Panc1 (cell line): ENCODE data around the gene GPR158. TPM values are rescaled to one million over a fixed set of nuclear protein-coding genes. Genes with fewer than 3 reads are reported as not detected.

ENCODE experiments used
- ATAC-seq: fragments of 200-7000 bp; cut with Tn5 transposase; 2 replicates; pipeline ENCODE4 v1.9.1; 2020; ENCODE audit warnings: mild to moderate bottlenecking, moderate library complexity
- BruUV-seq: library from RNA; stranded (reverse); fragments of 400-500 nt; replicated peaks from 2 replicates; lab custom pipeline; 2021; lab: Mats Ljungman, UMichigan
- CTCF ChIA-PET: fragments of 300-600 bp; sonication (Branson Sonifier 250); formaldehyde crosslinking; loops from one replicate; lab custom pipeline; 2022; ENCODE audit warnings: antibody characterized with exemption; lab: Charles Lee
- POLR2A ChIA-PET: fragments of 300-600 bp; sonication (Branson Sonifier 250); formaldehyde crosslinking; loops from one replicate; lab custom pipeline; 2022; ENCODE audit warnings: antibody characterized with exemption; lab: Charles Lee
- DNase-seq: peaks from one replicate; pipeline ENCODE4 v3.0.0-alpha.2; 2010; ENCODE audit warnings: low read depth, low spot score
- H3K27ac ChIP-seq: 2 replicates; pipeline ENCODE4 v1.5.1; 2011; ENCODE audit warnings: mild to moderate bottlenecking, low read length, inconsistent platforms
- H3K27me3 ChIP-seq: fragments of 200-500 bp; sonication (Bioruptor generic); 2 replicates; pipeline ENCODE4 v1.6.0; 2014; ENCODE audit warnings: low read length, inconsistent platforms; ENCODE audit not compliant: control insufficient read depth, insufficient read depth
- H3K36me3 ChIP-seq: fragments of 200-500 bp; sonication (Bioruptor generic); 2 replicates; pipeline ENCODE4 v1.5.1; 2014; ENCODE audit warnings: inconsistent platforms, mild to moderate bottlenecking, low read length, moderate library complexity; ENCODE audit not compliant: control insufficient read depth, insufficient read depth
- H3K4me1 ChIP-seq: 2 replicates; pipeline ENCODE4 v1.5.1; 2011; ENCODE audit warnings: inconsistent platforms, mild to moderate bottlenecking, low read length, moderate library complexity; ENCODE audit not compliant: control insufficient read depth, insufficient read depth
- H3K4me3 ChIP-seq, 2 experiments: 2 replicates each; pipeline ENCODE4 v1.5.1; 2011 to 2012; ENCODE audit warnings: low read depth in 2 of 2, low read length in 2 of 2, mild to moderate bottlenecking in 2 of 2, inconsistent platforms in 1 of 2, moderate library complexity in 1 of 2
- H3K9me3 ChIP-seq: fragments of 200-500 bp; sonication (Bioruptor generic); 2 replicates; pipeline ENCODE4 v1.5.1; 2014; ENCODE audit warnings: low read depth, mild to moderate bottlenecking, inconsistent platforms, low read length, moderate library complexity; ENCODE audit not compliant: control insufficient read depth, insufficient read depth
- CTCF ChIP-seq: fragments of 450-650 bp; IDR thresholded peaks from 2 replicates; pipeline ENCODE4 v1.5.1; 2017; ENCODE audit warnings: mild to moderate bottlenecking
- POLR2AphosphoS5 ChIP-seq: IDR thresholded peaks from 2 replicates; pipeline ENCODE4 v1.6.1; 2012; ENCODE audit warnings: mild to moderate bottlenecking, low read depth, low read length, moderate library complexity
- REST ChIP-seq, 2 experiments: IDR thresholded peaks; 2 replicates each; pipeline ENCODE4 v1.6.1; 2011 to 2012; ENCODE audit warnings: low read depth in 2 of 2, control low read depth in 1 of 2, low read length in 1 of 2, mild to moderate bottlenecking in 1 of 2, moderate library complexity in 1 of 2; ENCODE audit not compliant: insufficient read depth in 1 of 2
- SIN3A ChIP-seq: IDR thresholded peaks from 2 replicates; pipeline ENCODE4 v1.6.1; 2012; ENCODE audit warnings: low read depth, mild to moderate bottlenecking, low read length, moderate library complexity, borderline replicate concordance; ENCODE audit not compliant: insufficient read depth
- TCF7L2 ChIP-seq: IDR thresholded peaks from 2 replicates; pipeline ENCODE4 v1.6.1; 2011; ENCODE audit warnings: mild to moderate bottlenecking, low read depth, low read length, inconsistent platforms
- in situ Hi-C: cut with HindIII; loops from 2 replicates; pipeline ENCODE4 v1.10.0; 2016; ENCODE audit warnings: low sequenced_read_pairs, low pct_unique_long_range_greater_than_20kb
- intact Hi-C: fragments of 100-400 bp; cut with micrococcal nuclease; formaldehyde crosslinking; loops from one replicate; pipeline ENCODE4 v1.10.0; 2022; ENCODE audit not compliant: unreplicated experiment
- total RNA-seq: library from RNA; stranded (reverse); gene quantifications from one replicate; pipeline ENCODE4 v1.2.1, GENCODE V29; 2021; ENCODE audit not compliant: unreplicated experiment

Gene GPR158
- total RNA-seq, 1 experiment from 2014 or later: 0.64 TPM

GRCh38 chr10:25582961-25583360 lies 408.2 kb downstream of the GPR158 start:
- ATAC-seq (no peak), DNase-seq (no peak)
- in situ Hi-C loops: no loop called here
- TF ChIP-seq REST (IDR thresholded peaks at IDR 0.05; ENCODE audit: insufficient read depth in 1 of 2, low read depth in 2 of 2, low read length in 1 of 2) (no peak), SIN3A (no peak), POLR2AphosphoS5 (no peak), CTCF (no peak), TCF7L2 (no peak)
- Histone ChIP-seq H3K4me1 (no peaks in the 10 kb centered on the region), H3K27me3 (no peaks in the 10 kb centered on the region), H3K36me3 (no peaks in the 10 kb centered on the region), H3K4me3 (no peak overlapping the region), H3K27ac (no peak overlapping the region), H3K9me3 (no peaks in the 10 kb centered on the region)
- POLR2A ChIA-PET: no interaction called here
- intact Hi-C loops: no loop called here
- BruUV-seq: no TSS peak
- CTCF ChIA-PET: no interaction called here

GRCh38 chr10:25600651-25601050 lies 425.9 kb downstream of the GPR158 start:
- Histone ChIP-seq H3K4me3 (no peak overlapping the region), H3K4me1 (no peaks in the 10 kb centered on the region), H3K9me3 (no peaks in the 10 kb centered on the region), H3K27me3 (no peaks in the 10 kb centered on the region), H3K27ac (no peak overlapping the region), H3K36me3 (no peaks in the 10 kb centered on the region; the same call in 1 of the 2 replicates)
- TF ChIP-seq REST (IDR thresholded peaks at IDR 0.05; ENCODE audit: insufficient read depth in 1 of 2, low read depth in 2 of 2, low read length in 1 of 2) (no peak), TCF7L2 (no peak), SIN3A (no peak), POLR2AphosphoS5 (no peak), CTCF (no peak)
- in situ Hi-C loops: no loop called here
- ChIA-PET CTCF (no interaction called here), POLR2A (no interaction called here)
- DNase-seq (no peak), ATAC-seq (no peak)
- intact Hi-C loops: no loop called here
- BruUV-seq: no TSS peak
